Measurements from ENCODE around the gene CNIH1.
A peak's percentile ranks its signal among the peaks of the same experiment; 100 is the strongest.

Gene CNIH1

DNA sequence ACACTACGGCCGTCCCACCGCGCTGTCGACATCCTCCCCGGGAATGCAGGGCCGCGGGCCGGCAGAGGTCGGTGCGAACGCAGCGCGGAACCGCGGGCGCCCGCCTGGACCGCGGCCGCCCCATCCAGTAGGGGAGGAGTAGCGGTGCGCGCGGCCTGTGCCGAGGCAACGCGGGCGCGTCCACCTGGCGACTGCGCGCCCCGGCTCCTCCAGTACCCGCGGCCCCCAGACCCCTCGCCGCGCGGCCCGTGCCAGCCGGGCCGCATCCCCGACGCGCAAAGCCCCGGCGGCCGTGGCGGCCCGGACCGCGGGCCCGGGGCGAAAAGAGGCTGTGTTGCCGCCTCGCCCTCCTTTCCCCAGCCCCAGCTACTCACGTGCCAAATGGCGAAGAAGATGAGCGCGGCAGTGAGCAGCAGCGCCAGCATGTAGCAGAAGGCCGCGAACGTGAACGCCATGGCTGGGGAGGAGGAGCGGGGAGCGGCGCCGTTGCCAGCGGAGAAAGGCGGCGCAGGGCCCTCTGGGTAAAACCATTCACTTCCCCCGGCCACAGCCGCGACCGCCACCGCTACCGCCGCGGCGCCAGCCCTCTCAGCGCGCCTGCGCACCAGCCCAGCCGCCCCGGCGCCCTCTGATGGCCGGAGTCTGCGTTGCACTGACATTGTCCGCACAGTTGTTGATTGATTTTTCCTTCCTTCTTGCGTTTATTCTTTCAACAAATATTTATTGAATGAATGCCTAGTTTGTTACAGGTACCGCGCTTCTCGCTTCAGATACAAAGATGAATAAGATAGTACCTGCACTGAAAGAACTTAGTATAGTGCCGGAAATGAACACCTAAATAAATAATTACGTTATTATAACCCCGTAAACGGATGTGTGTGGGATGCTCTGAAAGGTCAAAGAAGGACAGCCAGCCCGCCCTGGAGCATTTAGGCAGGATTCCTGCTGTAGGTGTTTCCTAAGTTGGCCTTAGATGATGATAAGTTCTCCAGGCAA is at the start of gene CNIH1:
TSS of gene CNIH1 (minus strand) at position 502 of the 996 bp plus-strand sequence. CDS start at position 455, 47 bp downstream.
- FAIRE-seq = no peak

DNA sequence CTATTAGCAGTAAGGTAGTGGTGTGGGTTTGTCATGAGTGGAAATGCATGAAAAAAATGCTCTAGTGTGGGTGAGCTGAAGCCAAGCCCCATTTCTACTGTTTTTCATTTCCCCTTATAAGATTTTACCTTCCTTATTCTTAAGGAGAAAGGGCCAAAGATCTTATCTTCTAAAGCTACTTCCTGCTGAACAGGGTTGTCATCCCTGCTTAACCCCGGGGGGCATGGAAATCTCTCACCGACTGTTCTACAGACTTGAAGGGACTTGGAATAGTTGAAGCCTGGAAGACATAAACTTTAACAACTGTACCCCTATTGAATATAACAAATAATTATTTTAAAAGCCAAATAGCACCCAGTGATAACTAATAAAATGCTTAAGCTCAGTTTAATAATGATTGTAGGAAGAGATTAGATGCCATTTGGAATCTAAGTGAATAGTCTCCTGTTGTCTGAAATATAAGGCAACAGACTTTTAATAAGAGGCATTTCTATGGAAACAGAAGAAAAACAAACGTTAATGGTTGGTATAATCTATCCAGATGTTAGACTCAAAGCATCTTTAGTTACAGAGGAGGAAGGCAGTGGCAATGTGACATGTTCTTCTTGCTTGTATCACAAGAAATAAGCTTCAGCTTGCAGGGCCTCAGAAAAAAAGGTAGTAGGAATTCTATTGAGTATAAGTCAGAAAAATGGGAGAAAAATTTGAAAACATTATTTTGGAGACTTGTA is 49.4 kb upstream of the CNIH1 start:
- FAIRE-seq = no peak

DNA sequence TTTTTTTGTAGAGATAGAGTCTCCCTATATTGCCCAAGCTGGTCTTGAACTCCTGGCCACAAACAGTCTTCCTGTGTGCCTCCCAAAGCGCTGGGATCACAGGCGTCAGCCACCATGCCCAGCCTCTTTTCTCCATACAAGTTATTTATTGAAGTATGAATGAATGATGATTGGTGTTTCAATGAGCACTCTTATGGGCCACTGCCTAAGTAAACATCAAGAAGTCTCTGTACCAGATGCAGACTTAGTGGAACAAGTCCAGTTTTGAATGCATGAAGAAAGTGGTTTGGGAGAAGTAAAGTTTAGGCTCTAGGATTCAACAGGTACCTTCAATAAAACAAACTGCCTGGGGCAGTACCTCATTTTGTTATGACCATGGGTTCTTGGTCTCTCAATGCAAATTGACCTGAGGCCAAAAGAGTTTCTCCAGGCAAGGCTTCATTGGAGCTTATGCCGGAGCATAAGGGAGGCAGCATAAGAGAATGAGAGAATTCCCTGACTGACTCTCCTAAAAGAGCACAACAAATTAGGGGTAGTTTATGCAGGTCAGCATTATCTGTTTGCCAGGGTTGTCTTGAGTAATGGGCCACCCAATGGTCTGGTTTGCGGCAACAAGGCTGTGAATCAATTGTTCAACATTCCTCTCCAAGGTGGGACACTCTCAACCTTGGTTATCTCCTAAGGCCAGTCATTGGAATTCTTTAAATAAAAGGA is 48.7 kb upstream of the CNIH1 start:
- no peak for FAIRE-seq

- FAIRE-seq = no peak
These were observed 48.1 kb upstream of the CNIH1 start for GRCh38 chr14:54489318-54489683.

DNA sequence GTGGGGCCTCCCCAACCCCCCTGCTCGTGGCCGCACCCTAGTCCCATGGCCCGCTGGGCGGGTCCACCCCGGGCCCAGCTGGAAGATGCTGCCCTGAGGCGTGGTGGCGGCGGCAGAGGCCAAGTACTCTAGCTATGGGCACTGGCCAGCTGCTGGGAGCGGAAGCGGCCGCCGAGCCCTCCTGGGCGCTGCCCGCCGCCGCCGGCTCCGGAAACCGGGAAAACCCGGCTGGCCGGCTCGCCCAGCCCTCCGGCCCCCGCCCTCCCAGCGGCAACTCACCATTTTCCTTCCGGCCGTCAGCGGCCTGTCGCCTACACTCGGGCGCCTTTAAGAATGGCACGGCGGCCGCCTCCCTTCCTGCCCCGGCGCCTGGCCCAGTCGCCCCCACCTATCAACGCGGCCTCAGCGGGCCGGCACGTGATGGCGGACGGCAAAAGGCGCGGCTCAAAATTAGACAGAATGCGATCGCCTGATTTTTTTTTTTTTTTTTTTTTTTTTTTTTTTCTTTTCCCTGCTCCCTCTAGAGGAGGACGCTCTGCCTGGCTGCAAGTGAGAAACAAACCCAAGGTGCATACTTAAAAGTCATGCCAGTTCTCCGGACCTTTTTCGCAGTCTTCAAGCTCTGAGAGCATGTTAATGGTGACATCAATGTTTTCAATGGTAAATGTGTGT is 47.6 kb upstream of the CNIH1 start, which contains the start of gene GMFB:
TSS of gene GMFB (minus strand) at position 335 of the 672 bp plus-strand sequence. CDS start at position 282, 53 bp downstream.
- peak; percentile 94 for FAIRE-seq

DNA sequence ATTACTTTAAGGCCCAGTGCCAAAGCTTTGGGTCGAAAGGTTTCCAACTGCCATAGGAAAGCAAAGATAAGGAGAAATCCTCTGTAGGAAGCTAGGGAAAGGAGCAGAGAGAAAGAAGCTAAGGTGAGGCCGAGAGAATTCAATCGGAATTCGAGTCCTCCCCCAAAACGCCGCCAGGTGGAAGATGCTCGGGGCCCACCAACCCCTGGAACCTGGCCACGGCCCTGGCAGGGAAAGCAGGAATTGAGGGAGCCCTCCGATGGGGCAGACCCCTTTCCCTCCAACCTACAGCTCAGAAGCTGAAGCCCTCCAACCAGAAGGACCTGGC is 47.1 kb upstream of the CNIH1 start:
- no peak for FAIRE-seq

DNA sequence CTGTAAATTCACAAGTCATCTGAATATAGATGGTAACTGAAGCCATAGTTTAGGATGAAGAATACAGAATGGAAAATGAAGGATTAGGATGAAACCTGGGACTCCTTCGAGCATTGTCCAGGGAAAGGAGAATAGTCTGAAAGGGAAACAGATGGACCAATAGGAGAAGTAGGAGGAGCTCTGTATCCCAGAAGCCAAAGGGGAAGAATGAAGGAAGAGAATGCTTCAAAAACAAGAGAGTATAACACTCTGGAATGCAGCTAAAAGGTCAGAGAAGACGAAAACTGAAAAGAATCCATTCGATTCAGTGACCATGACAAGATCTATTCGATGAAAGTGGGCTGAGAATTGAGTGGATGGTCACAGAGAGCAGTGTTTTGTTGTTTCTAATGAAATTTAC is 46.6 kb upstream of the CNIH1 start:
- peak; percentile 66 for FAIRE-seq

DNA sequence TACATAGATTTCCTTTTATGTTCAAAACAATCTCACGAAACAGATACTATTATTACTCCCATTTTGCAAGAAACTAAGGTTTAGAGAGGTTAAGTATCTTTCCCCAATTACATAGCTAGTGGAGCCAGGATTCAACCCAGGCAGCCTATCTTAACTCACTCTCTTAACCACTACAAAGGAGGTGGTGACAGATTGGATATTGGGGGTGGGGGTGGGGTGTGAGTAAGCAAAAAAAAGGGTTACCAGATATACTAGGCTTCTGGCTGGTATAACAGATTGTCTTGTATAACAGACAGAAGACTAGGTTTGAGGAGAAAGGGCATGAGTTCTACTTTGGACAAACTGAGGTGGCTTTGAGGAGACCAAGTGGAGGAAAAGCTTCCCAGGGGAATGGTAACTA is 45.5 kb upstream of the CNIH1 start:
- no peak for FAIRE-seq

DNA sequence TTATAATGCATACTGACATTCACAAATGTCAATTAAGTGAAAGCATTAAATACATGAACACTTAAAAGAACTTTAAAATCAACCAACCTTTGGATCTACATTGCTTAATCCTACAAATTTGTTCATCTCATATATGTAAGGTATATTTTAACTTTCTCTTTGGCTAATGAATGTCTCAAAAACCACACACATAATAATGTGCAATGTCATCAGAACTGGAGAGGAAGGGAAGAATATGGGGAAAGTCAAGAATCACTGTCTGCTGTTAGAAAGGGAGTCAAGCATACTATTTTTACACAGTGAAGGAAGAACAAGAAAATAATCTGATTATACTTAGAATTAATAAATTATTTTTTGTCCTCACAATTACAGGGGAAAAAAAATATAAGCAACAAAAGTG is 42.7 kb upstream of the CNIH1 start:
- peak; percentile 79 for FAIRE-seq

GRCh38 chr14:54483073-54483745 is 42.0 kb upstream of the CNIH1 start:
- FAIRE-seq = no peak

DNA sequence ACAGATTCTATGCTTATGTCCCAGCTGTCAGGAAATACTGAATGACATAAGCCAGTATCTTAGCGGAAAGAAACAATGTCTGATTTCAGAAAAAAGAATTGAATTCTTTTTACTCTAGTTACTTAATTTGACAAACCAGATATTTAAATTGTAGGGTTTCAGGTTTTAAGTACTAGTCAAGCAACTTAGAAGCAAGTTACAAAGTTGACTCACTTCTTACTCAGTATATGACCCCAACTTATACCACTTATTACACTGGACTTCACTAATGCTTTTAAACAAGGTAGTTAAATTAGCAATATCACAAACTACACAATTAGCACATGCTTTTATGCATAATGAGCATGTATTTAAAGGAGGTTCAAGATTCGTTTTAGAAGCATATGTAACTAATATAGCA is 40.5 kb upstream of the CNIH1 start:
- no peak for FAIRE-seq

- FAIRE-seq = peak; percentile 88
These were observed 39.8 kb upstream of the CNIH1 start for GRCh38 chr14:54480830-54481562.

DNA sequence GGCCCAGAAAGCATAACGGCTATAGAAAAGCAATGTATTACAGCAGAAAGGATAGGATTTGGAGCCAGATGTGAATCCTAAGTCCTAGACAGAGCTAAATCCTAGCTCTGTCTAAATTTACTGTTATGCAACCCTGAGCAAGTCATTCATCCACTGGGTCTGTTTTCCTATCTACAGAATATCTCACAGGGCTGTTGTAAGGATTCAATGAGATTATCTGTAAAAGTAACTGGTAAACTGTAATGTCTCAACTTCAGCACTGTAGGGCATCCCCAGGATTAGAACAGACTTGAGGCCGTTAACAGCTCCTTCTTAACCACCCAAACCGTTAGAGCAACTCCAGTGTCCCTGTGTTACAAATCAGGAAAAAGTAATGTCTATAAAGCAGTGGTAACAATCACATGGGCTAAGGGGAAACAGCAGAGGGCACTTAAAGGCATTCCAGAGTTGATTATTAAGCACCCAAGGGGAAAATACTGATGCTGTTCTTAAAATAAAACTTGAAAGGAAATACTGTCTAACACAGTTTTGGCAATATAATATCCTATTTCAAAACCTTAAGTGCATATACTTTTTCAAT is 37.6 kb upstream of the CNIH1 start:
- peak; percentile 89 for FAIRE-seq

GRCh38 chr14:54475911-54476310 is 34.7 kb upstream of the CNIH1 start:
- no peak for FAIRE-seq

- peak; percentile 77 for FAIRE-seq
These were observed 34.2 kb upstream of the CNIH1 start for GRCh38 chr14:54475187-54475899.

DNA sequence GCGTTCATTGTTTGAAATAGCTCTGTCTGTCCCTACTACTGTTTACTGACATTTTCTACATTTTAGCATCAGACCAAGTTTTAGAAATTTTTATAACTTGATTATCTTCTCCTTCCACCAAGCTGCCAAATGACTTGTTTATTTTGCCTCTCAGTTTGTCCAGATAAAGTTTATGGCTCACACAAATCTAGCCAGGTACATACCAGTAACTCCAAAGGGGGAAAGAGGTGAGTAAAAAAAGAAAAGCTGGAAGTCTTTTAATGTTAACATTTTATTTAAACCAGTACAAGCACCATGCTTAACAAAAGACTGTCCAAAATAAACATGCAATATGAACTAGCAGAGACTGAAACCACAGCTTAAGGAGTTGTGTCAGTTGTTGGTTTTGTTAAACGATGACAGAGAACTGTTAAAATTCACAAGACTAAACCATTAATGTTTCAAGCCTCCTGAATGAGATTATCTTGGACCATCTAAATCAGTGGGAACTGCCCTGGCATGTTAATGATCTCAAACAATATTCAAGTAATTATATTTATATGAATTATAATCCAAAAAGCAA is 33.1 kb upstream of the CNIH1 start:
- peak; percentile 6 for FAIRE-seq

- no peak for FAIRE-seq
These were observed 31.1 kb upstream of the CNIH1 start for GRCh38 chr14:54472315-54472714.

GRCh38 chr14:54471641-54472040 is 30.5 kb upstream of the CNIH1 start:
- FAIRE-seq = no peak

DNA sequence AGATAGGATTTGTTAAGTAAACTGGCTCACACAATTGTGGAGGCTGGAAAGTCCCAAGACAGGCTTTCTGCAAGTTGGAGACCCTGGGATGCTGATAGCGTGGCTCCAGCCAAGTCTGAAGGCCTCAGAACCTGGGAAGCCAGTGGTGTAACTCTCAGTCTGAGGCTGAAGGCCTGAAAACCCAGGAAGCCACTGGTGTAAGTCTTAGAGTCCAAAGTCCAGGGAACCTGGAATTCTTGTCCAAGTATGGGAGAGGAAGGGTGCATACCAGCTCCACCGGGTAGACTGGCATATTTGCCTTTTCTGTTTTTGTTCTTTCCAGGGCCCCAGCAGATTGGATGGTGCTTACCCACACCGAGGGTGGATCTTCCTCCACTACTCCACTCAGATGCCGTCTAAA is 29.5 kb upstream of the CNIH1 start:
- no peak for FAIRE-seq

DNA sequence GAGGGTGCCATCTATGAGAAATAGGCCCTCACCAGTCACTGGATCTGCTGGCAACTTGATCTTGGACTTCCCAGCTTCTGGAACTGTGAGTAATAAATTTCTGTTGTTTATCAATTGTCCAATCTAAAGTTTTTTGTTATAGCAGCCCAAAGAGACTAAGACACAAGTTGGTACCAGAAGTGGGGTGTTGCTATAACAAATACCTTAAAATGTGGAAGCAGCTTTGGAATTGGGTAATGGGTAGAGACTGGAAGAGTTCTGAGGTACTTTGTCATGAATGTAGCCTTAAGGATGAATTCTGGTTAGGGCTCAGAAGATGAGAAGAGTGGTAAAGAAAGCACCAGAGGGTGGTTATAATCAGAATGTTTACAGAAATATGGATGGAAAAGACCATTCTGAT is 26.1 kb upstream of the CNIH1 start:
- no peak for FAIRE-seq
